Stomach (tissue), 4 donors: ENCODE data around the gene NPTX1.

Experiments
- CTCF ChIP-seq, 7 experiments: fragments of 450-650 bp in 4 of 7; fragments of 200-600 bp in 3 of 7; sonication (generic) in 3 of 7; IDR thresholded peaks; one replicate each; pipeline ENCODE4 v1.5.1; 2016 to 2019; ENCODE audit warnings: antibody characterized with exemption in 7 of 7, control low read depth in 2 of 7, mild to moderate bottlenecking in 1 of 7
- EP300 ChIP-seq: sonication (generic); formaldehyde crosslinking; IDR thresholded peaks from one replicate; pipeline ENCODE4 v1.6.1; 2017; ENCODE audit warnings: antibody characterized with exemption
- POLR2A ChIP-seq, 4 donors: fragments of 450-650 bp; IDR thresholded peaks; one replicate each; pipeline ENCODE4 v1.6.1; 2016; ENCODE audit warnings: antibody characterized with exemption in 4 of 4, control low read depth in 2 of 4, mild to moderate bottlenecking in 1 of 4, moderate library complexity in 1 of 4
- POLR2AphosphoS5 ChIP-seq, 3 donors: sonication (generic); formaldehyde crosslinking; IDR thresholded peaks; one replicate each; pipeline ENCODE4 v1.6.1; 2016; ENCODE audit warnings: antibody characterized with exemption in 3 of 3

GRCh38 chr17:80424878-80425765 is 51.3 kb downstream of the NPTX1 start:
- TF ChIP-seq POLR2A (IDR thresholded peaks at IDR 0.05), result no peak
- no peak for TF ChIP-seq POLR2AphosphoS5 (IDR thresholded peaks at IDR 0.05)
- no peak for TF ChIP-seq EP300
- no peak for TF ChIP-seq CTCF (IDR thresholded peaks at IDR 0.05)
